Measurements from ENCODE around the gene AGO3.

DNA sequence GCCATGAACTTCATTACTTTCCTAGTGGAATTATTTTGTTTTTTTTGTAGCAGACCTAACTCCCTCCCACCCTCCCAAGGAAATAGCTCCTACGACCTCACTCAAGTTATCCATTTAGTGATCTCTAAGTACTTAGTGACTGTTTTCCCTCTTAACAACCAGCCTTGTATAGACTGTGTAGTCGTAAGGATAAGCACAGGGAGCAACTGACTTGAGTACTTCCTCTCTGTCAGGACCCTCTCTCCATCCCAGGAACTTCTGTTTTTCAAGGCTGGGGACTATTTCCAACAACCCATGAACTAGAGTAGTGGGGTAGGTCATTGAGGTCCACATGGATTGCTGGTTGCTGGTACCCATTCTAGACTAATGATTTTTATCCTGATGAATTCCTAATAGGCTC, 46.0 kb upstream of the AGO3 start:
- TF ChIP-seq TCF4 (CRISPR knock-in tag; IDR thresholded peaks at IDR 0.05; ENCODE audit: borderline replicate concordance) (no peak), BACH2 (CRISPR knock-in tag; IDR thresholded peaks at IDR 0.05; ENCODE audit: borderline replicate concordance) (no peak), ZFP3 (CRISPR knock-in tag; IDR thresholded peaks at IDR 0.05) (no peak), TOX (CRISPR knock-in tag; IDR thresholded peaks at IDR 0.05; ENCODE audit: borderline replicate concordance) (no peak), ARNTL (CRISPR knock-in tag; IDR thresholded peaks at IDR 0.05; ENCODE audit: borderline replicate concordance, low read depth) (no peak), ISL1 (CRISPR knock-in tag; IDR thresholded peaks at IDR 0.05) (no peak), RARB (CRISPR knock-in tag; IDR thresholded peaks at IDR 0.05) (no peak), ESRRG (CRISPR knock-in tag; IDR thresholded peaks at IDR 0.05) (no peak), SNAI2 (CRISPR knock-in tag; IDR thresholded peaks at IDR 0.05) (no peak)
- TF ChIP-seq, protein P1, sequence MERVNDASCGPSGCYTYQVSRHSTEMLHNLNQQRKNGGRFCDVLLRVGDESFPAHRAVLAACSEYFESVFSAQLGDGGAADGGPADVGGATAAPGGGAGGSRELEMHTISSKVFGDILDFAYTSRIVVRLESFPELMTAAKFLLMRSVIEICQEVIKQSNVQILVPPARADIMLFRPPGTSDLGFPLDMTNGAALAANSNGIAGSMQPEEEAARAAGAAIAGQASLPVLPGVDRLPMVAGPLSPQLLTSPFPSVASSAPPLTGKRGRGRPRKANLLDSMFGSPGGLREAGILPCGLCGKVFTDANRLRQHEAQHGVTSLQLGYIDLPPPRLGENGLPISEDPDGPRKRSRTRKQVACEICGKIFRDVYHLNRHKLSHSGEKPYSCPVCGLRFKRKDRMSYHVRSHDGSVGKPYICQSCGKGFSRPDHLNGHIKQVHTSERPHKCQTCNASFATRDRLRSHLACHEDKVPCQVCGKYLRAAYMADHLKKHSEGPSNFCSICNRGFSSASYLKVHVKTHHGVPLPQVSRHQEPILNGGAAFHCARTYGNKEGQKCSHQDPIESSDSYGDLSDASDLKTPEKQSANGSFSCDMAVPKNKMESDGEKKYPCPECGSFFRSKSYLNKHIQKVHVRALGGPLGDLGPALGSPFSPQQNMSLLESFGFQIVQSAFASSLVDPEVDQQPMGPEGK (CRISPR knock-in tag; IDR thresholded peaks at IDR 0.05; ENCODE audit: borderline replicate concordance): no peak
- TF ChIP-seq, protein P2, sequence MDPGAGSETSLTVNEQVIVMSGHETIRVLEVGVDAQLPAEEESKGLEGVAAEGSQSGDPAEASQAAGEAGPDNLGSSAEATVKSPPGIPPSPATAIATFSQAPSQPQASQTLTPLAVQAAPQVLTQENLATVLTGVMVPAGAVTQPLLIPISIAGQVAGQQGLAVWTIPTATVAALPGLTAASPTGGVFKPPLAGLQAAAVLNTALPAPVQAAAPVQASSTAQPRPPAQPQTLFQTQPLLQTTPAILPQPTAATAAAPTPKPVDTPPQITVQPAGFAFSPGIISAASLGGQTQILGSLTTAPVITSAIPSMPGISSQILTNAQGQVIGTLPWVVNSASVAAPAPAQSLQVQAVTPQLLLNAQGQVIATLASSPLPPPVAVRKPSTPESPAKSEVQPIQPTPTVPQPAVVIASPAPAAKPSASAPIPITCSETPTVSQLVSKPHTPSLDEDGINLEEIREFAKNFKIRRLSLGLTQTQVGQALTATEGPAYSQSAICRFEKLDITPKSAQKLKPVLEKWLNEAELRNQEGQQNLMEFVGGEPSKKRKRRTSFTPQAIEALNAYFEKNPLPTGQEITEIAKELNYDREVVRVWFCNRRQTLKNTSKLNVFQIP (CRISPR knock-in tag; IDR thresholded peaks at IDR 0.05; ENCODE audit: borderline replicate concordance, low read depth): no peak
- TF ChIP-seq, protein P3, sequence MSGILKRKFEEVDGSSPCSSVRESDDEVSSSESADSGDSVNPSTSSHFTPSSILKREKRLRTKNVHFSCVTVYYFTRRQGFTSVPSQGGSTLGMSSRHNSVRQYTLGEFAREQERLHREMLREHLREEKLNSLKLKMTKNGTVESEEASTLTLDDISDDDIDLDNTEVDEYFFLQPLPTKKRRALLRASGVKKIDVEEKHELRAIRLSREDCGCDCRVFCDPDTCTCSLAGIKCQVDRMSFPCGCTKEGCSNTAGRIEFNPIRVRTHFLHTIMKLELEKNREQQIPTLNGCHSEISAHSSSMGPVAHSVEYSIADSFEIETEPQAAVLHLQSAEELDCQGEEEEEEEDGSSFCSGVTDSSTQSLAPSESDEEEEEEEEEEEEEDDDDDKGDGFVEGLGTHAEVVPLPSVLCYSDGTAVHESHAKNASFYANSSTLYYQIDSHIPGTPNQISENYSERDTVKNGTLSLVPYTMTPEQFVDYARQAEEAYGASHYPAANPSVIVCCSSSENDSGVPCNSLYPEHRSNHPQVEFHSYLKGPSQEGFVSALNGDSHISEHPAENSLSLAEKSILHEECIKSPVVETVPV (CRISPR knock-in tag; IDR thresholded peaks at IDR 0.05): no peak
- TF ChIP-seq, protein P4, sequence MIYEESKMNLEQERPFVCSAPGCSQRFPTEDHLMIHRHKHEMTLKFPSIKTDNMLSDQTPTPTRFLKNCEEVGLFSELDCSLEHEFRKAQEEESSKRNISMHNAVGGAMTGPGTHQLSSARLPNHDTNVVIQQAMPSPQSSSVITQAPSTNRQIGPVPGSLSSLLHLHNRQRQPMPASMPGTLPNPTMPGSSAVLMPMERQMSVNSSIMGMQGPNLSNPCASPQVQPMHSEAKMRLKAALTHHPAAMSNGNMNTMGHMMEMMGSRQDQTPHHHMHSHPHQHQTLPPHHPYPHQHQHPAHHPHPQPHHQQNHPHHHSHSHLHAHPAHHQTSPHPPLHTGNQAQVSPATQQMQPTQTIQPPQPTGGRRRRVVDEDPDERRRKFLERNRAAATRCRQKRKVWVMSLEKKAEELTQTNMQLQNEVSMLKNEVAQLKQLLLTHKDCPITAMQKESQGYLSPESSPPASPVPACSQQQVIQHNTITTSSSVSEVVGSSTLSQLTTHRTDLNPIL (CRISPR knock-in tag; IDR thresholded peaks at IDR 0.05; ENCODE audit: low read depth): no peak
- TF ChIP-seq, protein P5, sequence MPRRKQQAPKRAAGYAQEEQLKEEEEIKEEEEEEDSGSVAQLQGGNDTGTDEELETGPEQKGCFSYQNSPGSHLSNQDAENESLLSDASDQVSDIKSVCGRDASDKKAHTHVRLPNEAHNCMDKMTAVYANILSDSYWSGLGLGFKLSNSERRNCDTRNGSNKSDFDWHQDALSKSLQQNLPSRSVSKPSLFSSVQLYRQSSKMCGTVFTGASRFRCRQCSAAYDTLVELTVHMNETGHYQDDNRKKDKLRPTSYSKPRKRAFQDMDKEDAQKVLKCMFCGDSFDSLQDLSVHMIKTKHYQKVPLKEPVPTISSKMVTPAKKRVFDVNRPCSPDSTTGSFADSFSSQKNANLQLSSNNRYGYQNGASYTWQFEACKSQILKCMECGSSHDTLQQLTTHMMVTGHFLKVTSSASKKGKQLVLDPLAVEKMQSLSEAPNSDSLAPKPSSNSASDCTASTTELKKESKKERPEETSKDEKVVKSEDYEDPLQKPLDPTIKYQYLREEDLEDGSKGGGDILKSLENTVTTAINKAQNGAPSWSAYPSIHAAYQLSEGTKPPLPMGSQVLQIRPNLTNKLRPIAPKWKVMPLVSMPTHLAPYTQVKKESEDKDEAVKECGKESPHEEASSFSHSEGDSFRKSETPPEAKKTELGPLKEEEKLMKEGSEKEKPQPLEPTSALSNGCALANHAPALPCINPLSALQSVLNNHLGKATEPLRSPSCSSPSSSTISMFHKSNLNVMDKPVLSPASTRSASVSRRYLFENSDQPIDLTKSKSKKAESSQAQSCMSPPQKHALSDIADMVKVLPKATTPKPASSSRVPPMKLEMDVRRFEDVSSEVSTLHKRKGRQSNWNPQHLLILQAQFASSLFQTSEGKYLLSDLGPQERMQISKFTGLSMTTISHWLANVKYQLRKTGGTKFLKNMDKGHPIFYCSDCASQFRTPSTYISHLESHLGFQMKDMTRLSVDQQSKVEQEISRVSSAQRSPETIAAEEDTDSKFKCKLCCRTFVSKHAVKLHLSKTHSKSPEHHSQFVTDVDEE (CRISPR knock-in tag; IDR thresholded peaks at IDR 0.05): no peak

Measured in SK-N-SH treated with all-trans-retinoic acid at 6 μM for 48 hours (cell line).